Upper lobe of left lung (tissue), 4 donors: ENCODE data around the gene CRYBB3.

ENCODE experiments used
- EP300 ChIP-seq, 4 donors: sonication (generic); formaldehyde crosslinking; IDR thresholded peaks; one replicate each; pipeline ENCODE4 v1.5.1; 2017; ENCODE audit warnings: antibody characterized with exemption in 4 of 4, control low read depth in 2 of 4
- POLR2A ChIP-seq, 4 donors: fragments of 450-650 bp; IDR thresholded peaks; one replicate each; pipeline ENCODE4 v1.5.1; 2016 to 2017; ENCODE audit warnings: antibody characterized with exemption in 4 of 4, mild to moderate bottlenecking in 2 of 4
- POLR2AphosphoS5 ChIP-seq, 2 donors: sonication (generic); formaldehyde crosslinking; IDR thresholded peaks; one replicate each; pipeline ENCODE4 v1.5.1; 2017; ENCODE audit warnings: antibody characterized with exemption in 2 of 2
- TF ChIP-seq, protein P1 (sequence below), 6 experiments: fragments of 450-650 bp in 4 of 6; fragments of 200-600 bp in 2 of 6; sonication (generic) in 2 of 6; IDR thresholded peaks; one replicate each; pipeline ENCODE4 v1.5.1; 2016 to 2019; ENCODE audit warnings: antibody characterized with exemption in 6 of 6

DNA sequence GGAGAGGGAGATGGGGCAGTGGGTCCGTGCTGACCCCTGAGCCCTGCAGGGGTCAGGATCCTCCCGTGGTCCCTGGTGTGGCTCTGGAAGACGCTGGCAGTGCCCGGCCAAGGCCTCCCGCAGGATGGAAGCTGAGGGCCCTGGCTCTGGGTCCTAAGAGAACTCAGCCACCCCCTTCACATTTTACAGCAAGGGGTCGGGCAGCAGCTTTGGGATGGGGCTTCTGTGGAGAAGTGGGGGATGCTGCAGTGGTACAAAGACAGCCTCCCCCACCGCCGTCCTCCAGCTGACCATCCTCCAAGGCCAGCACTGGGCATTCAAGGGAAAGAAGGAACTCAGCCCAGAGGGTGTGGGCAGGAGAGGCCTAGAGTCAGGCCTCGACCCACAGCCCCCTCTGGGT lies 21.8 kb upstream of the CRYBB3 start:
- TF ChIP-seq POLR2A (IDR thresholded peaks at IDR 0.05) (no peak), EP300 (IDR thresholded peaks at IDR 0.05) (no peak), POLR2AphosphoS5 (IDR thresholded peaks at IDR 0.05) (no peak)
- TF ChIP-seq, protein P1, sequence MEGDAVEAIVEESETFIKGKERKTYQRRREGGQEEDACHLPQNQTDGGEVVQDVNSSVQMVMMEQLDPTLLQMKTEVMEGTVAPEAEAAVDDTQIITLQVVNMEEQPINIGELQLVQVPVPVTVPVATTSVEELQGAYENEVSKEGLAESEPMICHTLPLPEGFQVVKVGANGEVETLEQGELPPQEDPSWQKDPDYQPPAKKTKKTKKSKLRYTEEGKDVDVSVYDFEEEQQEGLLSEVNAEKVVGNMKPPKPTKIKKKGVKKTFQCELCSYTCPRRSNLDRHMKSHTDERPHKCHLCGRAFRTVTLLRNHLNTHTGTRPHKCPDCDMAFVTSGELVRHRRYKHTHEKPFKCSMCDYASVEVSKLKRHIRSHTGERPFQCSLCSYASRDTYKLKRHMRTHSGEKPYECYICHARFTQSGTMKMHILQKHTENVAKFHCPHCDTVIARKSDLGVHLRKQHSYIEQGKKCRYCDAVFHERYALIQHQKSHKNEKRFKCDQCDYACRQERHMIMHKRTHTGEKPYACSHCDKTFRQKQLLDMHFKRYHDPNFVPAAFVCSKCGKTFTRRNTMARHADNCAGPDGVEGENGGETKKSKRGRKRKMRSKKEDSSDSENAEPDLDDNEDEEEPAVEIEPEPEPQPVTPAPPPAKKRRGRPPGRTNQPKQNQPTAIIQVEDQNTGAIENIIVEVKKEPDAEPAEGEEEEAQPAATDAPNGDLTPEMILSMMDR (IDR thresholded peaks at IDR 0.05), result no peak
